Ishikawa (cell line): ENCODE measurements around the gene MAPRE3.

Source experiments
- CEBPB ChIP-seq: IDR thresholded peaks from 2 replicates; pipeline ENCODE4 v1.6.1; 2012
- EGR1 ChIP-seq: IDR thresholded peaks from 2 replicates; pipeline ENCODE4 v1.6.1; 2012
- EP300 ChIP-seq: IDR thresholded peaks from 2 replicates; pipeline ENCODE4 v1.6.1; 2012; ENCODE audit warnings: borderline replicate concordance
- RAD21 ChIP-seq: IDR thresholded peaks from 2 replicates; pipeline ENCODE4 v1.6.1; 2012; ENCODE audit warnings: low read depth
- TEAD4 ChIP-seq: IDR thresholded peaks from 2 replicates; pipeline ENCODE4 v1.6.1; 2012
- YY1 ChIP-seq: IDR thresholded peaks from 2 replicates; pipeline ENCODE4 v1.6.1; 2012; ENCODE audit warnings: low read depth
- ZBTB7A ChIP-seq: IDR thresholded peaks from 2 replicates; pipeline ENCODE4 v1.6.1; 2012; ENCODE audit warnings: low read depth
- TF ChIP-seq, protein P1 (sequence below): IDR thresholded peaks from 2 replicates; pipeline ENCODE4 v1.6.1; 2012; ENCODE audit warnings: low read depth, mild to moderate bottlenecking
- TF ChIP-seq, protein P2 (sequence below): IDR thresholded peaks from 2 replicates; pipeline ENCODE4 v1.6.1; 2012

DNA sequence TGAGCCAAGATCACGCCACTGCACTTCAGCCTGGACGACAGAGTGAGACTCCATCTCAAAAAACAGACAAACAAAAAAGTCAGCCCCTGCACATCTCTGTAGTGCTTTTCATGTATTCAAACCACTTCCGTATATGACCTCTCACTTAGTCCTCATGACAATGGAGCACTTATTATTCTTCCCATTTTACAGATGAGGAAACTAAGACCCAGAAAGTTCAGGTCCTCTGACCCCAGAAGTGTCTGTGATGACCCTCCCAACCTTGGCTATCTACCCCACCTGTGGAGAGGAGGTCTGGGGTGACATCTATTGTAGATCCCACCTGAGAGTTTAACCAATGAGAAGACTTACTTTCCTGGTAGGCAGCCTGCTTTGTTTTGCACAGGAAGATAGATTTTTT lies 21.6 kb upstream of the MAPRE3 start:
- TF ChIP-seq ZBTB7A (no peak), YY1 (no peak), TEAD4 (no peak), CEBPB (no peak), RAD21 (no peak), EGR1 (no peak), EP300 (no peak)
- TF ChIP-seq, protein P1, sequence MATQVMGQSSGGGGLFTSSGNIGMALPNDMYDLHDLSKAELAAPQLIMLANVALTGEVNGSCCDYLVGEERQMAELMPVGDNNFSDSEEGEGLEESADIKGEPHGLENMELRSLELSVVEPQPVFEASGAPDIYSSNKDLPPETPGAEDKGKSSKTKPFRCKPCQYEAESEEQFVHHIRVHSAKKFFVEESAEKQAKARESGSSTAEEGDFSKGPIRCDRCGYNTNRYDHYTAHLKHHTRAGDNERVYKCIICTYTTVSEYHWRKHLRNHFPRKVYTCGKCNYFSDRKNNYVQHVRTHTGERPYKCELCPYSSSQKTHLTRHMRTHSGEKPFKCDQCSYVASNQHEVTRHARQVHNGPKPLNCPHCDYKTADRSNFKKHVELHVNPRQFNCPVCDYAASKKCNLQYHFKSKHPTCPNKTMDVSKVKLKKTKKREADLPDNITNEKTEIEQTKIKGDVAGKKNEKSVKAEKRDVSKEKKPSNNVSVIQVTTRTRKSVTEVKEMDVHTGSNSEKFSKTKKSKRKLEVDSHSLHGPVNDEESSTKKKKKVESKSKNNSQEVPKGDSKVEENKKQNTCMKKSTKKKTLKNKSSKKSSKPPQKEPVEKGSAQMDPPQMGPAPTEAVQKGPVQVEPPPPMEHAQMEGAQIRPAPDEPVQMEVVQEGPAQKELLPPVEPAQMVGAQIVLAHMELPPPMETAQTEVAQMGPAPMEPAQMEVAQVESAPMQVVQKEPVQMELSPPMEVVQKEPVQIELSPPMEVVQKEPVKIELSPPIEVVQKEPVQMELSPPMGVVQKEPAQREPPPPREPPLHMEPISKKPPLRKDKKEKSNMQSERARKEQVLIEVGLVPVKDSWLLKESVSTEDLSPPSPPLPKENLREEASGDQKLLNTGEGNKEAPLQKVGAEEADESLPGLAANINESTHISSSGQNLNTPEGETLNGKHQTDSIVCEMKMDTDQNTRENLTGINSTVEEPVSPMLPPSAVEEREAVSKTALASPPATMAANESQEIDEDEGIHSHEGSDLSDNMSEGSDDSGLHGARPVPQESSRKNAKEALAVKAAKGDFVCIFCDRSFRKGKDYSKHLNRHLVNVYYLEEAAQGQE: no peak
- TF ChIP-seq, protein P2, sequence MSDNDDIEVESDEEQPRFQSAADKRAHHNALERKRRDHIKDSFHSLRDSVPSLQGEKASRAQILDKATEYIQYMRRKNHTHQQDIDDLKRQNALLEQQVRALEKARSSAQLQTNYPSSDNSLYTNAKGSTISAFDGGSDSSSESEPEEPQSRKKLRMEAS: no peak
